ENCODE data around the gene BTNL8.
A peak's percentile ranks its signal among the peaks of the same experiment; 100 is the strongest.
"Not testable (repeated sequence)": the region's sequence is repeated elsewhere in the genome, so short reads cannot be mapped to it uniquely, and the experiment has no call there.

BTNL8 gene

DNA sequence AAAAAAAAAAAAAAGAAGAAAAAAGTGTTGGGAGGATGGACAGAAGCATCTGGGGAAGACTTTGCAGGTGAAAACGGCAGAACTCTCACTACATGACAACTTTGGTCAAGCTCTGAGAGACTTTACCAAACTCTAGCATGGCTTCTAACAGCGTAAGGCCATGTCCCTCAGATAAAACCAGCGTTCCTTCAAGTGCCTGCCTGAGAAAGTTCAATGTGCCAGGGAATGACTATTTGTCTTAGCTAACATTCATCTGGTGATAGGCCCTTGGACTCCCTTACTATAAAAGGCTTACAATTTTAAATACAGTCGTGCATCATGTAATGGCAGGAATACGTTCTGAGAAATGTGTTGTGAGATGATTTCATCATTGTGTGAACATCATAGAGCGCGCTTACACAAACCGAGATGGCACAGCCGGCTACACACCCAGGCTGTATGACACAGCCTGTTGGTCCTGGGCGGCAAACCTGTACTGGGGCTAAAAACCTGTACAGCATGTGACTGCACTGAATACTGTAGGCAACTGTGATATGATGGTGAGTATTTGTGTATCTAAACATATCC lies 23.0 kb upstream of the BTNL8 start:
- no peak for DNase-seq

DNA sequence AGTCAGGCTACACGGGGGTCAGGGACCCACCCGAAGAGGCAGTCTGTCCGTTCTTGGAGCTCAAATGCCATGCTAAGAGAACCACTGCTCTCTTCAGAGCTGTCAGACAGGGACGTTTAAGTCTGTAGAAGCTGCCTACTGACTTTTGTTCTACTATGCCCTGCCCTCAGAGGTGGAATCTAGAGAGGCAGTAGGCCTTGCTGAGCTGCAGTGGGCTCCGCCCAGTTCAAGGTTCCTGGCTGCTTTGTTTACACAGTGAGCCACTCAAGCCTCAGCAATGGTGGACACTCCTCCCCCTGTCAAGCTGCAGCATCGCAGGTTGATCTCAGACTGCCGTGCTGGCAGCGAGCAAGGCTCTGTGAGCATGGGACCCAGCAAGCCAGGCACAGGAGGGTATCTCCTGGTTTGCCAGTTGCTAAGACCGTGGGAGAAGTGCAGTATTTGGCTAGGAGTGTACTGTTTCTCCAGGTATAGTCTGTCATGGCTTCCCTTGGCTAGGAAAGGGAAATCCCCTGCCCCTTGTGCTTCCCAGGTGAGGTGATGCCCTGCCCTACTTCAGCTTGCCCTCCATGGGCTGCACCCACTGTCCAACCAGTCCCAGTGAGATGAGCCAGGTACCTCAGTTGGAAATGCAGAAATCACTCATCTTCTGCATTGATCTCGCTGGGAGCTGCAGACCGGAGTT lies 13.0 kb upstream of the BTNL8 start:
- not testable (repeated sequence) for DNase-seq

DNA sequence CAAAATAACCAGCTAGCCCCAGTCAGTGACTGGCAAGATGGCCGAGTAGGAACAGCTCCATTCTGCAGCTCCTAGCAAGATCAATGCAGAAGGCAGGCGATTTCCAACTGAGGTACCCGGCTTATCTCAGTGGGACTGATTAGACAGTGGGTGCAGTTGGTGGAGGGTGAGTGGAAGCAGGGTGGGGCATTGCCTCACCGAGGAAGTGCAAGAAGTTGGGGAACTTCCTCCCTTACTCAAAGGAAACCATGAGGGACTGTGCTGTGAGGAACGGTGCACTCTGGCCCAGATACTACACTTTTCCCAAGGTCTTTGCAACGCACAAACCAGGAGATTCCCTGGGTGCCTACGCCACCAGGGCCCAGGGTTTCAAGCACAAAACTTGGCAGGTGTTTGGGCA lies 9.6 kb upstream of the BTNL8 start:
- no peak for DNase-seq

DNA sequence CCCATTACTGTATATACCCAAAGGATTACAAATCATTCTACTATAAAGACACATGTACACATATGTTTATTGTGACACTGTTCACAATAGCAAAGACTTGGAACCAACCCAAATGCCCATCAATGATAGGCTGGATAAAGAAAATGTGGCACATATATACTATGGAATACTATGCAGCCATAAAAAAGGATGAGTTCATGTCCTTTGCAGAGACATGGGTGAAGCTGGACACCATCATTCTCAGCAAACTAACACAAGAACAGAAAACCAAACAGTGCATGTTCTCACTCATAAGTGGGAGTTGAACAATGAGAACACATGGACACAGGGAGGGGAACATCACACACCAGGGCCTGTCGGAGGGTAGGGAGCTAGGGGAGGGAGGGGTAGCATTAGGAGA lies 3.6 kb upstream of the BTNL8 start:
- not testable (repeated sequence) for DNase-seq

DNA sequence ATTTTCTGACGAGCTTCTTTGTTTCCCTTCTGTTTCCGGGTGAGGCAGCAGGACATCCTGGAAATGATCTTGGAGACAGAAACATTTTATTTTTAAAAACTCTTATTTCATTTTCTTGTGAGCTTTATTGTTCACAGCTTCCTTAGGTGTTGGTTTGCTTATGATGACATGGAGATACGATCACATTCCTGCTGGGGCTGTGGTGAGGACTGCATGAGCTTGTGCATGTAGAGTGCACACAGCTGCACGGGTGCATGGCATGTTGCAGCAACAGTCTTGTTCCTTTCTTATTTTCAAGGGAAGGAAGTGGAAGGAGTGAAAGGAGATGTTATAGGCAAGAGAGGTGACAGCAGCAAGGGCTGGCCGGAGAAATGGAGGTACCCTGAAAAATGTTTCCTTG lies 1.2 kb downstream of the BTNL8 start:
- no peak for DNase-seq

DNA sequence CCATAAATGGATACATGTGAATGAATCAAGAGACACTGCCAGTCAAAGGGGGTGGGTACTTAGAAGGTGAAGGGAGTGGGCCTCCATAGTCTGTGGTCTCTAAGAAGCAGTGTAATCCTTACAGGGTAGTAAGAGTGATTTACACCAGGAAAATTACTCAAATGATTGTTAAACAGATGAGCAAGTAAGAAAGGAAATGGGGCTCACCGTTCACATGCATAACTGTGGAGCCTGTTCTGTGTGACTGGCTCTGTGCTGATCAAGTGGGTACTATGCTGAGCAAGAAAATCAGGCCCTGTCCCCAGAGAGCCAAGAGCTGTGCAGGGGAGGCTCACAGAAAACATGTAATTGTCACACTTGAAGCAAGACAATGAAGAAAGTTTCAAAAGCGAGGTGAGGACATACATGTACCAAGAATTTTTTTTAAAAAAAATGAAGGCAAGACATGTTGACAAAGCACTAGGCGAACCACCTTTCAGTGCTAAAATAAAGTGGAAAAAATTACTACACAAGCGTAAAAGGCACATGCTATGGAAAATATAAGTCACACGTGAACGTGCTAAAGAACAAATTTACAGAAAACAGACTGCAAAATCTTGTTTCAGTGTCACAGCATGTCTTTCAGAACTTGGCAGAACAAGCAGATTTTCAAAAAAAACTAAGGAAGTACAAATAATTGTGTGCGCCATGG lies 2.5 kb downstream of the BTNL8 start:
- no peak for DNase-seq

DNA sequence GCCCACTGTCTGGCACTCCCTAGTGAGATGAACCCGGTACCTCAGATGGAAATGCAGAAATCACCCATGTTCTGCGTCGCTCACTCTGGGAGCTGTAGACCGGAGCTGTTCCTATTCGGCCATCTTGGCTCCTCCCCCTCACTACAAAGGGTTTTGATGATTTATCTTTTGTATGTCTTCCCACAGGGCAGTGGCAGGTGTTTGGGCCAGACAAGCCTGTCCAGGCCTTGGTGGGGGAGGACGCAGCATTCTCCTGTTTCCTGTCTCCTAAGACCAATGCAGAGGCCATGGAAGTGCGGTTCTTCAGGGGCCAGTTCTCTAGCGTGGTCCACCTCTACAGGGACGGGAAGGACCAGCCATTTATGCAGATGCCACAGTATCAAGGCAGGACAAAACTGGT lies 9.4 kb downstream of the BTNL8 start:
- DNase-seq, result no peak

DNA sequence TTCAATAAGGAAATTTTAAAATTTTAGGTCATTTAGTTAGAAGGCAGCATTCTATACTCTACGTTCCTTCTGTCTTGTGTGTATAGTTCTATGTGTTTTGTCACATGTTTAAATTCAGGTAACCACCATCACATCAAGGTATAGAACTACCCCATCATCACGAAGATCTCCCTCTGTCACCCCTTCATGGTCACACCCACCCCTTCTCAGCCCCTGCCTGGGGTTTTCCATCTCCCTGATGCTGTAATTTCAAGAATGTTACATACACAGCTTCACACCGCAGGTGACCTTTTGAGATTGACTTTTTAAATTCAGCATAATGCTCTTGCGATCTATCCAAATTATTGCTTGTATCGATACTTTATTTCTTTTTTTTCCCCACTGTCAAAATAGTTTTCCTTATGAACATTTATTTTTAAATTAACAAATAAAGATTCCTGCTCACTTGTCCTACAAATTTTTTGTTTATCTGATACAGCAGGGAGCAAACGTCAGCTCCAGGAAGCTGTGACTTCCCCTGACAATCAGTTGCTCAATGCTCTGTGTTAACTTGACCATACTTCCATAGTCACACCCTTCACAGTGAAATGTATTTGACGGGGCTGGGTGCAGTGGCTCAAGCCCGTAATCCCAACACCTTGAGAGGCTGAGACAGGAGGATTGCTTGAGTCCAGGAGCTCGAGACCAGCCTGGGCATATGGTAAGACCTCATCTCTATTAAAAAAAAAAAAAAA lies 10.2 kb downstream of the BTNL8 start:
- no peak for DNase-seq

DNA sequence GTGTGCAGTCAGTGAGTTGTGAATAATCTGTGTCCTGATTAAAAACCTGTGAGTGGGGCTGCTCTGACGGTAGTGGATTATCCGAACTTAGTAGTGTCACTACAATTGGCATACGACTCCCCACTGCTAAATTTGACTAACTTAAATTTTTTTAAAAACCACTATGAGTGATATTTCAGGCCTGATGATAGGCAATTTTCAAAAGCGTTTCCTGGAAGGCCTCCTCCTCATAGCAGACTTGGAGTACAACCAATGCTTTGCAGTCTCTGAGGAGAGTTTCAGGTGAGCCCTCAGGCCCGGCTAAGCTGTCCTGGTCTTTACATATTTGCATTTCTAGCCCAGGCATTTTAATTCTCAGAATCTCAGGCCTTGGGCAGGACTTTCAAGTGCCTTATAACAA lies 10.8 kb downstream of the BTNL8 start:
- no peak for DNase-seq

DNA sequence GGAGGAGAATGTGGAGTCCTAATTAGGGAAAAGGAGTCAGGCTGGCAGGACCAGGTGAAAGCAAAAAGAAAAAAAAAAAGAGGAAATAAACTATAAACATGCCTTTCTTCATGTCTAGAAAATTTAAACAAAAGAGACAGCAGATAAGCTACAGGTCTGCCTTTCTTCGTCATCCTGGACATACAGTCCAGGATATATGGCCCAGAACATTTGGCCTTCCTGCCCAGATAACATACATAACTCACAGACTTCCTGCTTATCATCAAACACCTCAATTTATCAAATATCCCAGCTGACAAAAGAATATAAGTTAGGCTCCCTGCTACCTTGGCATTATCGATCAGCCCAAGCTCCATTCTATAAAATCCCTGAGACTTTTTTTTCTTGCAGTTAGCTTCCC lies 11.2 kb downstream of the BTNL8 start:
- peak; percentile 10 for DNase-seq

DNA sequence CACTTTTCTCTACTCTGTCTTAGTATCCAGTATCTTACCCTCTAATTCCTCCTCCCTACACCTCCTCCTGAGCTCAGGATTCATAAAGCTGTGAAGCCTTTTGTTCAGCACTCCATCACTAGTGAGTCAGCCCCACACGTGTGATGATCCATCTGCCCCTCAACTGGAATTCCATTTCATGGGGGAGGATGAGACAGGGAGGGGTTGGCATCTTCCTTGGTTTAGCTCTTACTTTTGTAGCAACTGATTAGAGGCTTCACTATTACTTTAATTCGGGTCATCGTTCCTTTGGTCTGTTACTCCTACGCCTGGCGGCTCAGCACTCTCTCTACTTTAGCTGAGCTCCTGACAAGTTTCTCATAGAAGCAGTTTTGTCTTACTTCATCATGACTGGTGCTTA lies 11.8 kb downstream of the BTNL8 start:
- peak; percentile 97 for DNase-seq

DNA sequence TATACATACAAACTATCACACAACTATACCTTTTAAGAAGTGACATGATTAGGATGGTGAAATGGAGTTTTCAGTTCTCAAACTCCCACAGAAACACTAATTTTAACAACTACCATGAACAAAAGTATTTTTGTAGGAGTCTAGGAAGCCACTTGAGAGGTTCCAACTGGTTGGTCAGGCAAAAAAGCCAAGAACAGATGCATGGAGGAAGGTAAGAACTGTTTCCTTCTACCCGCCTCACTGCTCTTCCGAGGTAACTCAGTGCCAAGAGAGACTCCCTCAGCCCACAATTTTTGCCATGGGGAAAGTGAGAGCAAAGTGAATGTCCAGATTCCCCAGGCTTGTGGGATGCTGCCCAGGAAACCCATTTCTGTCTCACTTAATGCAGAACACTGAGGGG lies 15.7 kb downstream of the BTNL8 start:
- no peak for DNase-seq

DNA sequence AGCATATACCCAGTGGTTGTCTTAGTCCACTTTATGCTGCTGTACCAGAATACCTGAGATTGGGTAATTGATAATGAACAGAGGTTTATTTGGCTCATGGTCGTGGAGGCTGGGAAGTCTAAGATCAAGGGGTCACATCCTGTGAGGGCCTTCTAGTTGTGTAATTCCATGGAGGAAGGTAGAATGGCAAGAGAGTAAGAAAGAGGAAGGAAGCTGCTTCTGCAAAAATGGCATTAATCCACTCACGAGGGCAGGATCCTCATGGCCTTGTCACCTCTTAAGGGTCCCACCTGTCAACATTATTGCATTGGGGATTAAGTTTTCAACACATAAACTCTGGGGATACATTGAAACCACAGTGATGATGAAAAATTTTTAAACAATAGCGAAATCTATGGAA lies 17.0 kb downstream of the BTNL8 start:
- no peak for DNase-seq

DNA sequence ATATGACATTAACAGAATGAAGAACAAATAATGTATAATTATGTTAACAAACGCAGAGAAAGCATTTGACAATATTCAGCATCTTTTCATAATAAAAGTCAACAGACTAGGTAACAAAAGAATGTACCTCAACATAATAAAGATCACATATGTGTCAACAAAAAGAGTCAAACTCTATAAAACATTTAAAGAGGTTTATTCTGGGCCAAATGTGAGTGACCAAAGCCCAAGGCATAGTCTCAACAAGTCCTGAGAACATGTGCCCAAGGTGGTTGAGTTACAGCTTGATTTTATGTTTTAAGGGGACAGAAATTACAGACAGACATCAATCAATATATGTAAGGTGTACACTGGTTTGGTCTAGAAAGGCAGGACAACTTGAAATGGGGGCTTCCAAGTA lies 19.4 kb downstream of the BTNL8 start:
- no peak for DNase-seq

DNA sequence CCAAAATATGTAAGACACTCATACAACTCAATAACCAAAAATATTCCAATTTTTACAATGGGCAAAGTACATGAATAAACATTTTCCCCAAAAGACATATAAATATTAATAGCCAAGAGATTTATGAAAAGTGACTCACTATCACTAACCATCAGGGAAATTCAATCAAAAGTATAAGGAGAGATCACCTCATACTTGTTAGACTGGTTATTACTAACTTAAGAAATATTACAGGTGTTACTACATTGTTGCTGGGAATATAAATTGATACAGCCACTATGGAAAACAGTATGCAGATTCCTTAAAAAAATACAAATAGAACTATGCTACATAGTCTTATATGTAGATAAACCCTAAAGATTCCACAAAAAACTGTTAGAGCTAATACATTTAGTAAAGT lies 21.8 kb downstream of the BTNL8 start:
- no peak for DNase-seq

DNA sequence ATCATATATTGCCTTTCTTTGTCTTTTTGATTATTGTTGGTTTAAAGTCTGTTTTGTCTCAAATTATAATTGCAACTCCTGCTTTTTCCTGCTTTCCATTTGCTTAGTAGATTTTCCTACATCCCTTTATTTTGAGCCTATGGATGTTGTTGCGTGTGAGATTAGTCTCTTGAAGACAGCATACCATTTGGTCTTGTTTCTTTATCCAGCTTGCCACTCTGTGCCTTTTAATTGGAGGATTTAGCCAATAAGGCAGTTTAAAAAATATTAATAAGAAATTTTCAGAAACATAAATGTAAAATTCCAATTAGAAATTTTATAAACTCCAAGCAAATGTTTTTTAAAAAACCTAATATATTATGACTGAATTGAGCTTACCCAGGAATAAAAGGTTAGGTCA lies 24.0 kb downstream of the BTNL8 start:
- DNase-seq, result no peak

DNA sequence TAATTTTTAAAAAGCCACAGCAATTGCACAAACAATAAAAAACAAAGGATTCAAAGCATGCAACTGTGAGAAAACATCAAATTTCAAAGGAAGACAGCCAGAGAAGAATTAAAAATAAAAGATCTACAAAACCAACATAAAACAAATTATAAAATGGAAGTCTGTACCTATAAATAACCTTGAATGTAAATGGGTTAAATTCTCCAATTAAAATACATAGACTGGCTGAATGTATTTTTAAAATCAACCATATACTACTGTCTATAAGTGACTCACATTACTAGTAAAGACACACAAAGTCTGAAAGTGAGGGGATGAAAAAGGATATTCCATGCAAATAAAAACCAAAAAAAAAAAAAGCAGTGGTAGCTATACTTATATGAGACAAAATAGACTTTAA lies 33.7 kb downstream of the BTNL8 start:
- DNase-seq, result no peak

DNA sequence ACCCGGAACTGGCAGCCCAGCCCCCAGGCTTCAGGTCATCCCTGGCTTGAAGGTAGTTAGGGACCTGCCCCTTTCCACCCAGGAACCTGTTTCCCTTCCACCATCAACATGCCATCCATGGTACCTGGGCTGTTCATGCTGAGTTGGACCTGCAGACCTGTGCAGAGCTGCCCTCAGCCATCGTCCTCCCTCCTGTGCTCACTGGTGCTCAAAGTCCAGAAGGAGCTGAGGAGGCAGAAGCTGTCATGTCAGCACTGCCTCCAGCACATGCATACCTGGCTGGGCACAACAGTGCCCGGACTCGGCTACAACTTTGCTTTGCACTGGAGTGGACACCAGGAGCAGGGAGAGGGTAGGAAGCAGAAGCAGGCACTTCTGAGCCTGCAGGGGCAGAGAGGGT lies 36.2 kb downstream of the BTNL8 start:
- DNase-seq, result no peak

DNA sequence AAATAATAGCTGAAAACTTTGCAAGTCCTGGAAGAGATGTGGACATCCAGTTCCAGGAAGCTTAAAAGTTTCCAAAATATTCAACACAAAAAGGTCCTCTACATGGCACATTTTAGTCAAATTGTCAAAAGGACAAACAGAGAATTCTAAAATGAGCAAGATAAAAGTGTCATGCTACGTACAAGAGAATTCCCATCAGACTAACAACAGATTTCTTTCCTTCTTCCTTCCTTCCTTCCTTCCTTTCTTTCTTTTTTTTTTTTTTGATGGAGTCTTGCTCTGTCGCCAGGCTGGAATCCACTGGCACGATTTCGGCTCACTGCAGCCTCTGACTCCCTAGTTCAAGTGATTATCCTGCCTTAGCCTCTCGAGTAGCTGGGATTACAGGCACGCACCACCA lies 39.3 kb downstream of the BTNL8 start:
- DNase-seq, result no peak

DNA sequence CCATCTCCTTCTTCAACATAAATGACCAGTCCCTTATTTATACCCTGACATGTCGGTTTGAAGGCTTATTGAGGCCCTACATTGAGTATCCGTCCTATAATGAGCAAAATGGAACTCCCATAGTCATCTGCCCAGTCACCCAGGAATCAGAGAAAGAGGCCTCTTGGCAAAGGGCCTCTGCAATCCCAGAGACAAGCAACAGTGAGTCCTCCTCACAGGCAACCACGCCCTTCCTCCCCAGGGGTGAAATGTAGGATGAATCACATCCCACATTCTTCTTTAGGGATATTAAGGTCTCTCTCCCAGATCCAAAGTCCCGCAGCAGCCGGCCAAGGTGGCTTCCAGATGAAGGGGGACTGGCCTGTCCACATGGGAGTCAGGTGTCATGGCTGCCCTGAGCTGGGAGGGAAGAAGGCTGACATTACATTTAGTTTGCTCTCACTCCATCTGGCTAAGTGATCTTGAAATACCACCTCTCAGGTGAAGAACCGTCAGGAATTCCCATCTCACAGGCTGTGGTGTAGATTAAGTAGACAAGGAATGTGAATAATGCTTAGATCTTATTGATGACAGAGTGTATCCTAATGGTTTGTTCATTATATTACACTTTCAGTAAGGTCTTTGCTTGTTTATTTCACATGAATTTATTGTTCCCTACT lies 51.5 kb downstream of the BTNL8 start:
- peak; percentile 77 for DNase-seq

DNA sequence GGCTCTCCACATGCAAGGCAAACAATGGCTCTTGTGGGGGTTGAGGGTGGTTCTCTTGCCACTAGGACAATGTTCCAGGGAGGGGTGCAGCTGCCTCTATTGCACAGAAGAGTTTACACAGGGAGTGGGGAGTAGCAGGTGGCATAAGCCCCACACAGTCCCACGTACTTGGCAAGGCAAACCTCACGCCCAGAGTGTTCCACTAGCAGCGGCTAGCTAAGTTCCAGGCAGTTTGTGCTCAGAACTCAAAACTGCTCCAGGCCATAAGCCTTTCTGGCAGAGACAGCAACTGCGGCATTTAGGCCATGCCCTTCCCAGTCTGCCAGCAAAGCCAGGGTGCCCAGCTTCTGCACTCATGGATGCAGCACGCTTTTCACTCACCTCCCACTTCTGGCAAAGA lies 60.7 kb downstream of the BTNL8 start:
- no peak for DNase-seq

DNA sequence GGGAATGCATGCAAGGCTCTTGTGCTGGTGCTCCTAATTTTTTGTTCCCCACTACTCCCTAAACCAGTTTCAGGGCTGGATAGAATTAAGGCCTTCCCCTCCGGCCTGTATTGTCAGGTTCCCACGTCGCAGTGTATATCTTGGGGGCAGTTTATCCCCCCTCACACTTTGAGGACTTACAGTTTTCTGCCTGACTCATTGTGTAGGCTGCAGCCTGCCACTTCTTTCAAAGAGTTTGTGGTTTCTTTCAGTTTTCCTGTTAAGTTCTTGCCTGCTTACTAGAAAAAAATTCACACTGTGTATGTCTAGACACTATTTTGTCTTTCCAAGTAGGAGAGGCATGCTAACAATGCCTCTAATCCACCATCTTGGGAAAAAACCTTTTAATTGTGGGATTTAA lies 61.2 kb downstream of the BTNL8 start:
- peak; percentile 29 for DNase-seq

DNA sequence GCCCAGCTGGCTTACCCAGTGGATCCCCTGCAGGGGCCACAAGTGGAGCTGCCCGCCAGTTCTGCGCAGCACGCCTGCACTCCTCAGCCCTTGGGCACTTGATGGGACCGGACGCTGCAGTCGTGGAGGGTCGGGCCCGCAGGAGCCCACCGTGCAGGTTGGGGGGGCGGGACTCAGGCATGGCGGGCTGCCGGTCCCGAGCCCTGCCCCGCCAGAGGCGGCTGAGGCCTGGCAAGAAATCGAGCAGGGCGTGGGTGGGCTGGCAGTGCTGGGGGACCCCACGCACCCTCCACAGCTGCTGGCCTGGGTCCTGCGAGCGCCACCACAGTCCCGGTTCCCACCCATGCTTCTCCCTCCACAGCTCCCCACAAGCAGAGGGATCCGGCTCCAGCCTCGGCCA lies 70.4 kb downstream of the BTNL8 start:
- no peak for DNase-seq

All from NCI-H226 (cell line).